ENCODE results near the gene NFIA.

NFIA gene

GRCh38 chr1:61480273-61480935, 398.0 kb downstream of the NFIA start:
- no peak for DNase-seq

- no peak for DNase-seq
Measured at GRCh38 chr1:61481315-61481715, 399.0 kb downstream of the NFIA start.

- DNase-seq: no peak
Measured at GRCh38 chr1:61482170-61482734, 399.9 kb downstream of the NFIA start.

GRCh38 chr1:61486783-61487536, 404.6 kb downstream of the NFIA start:
- DNase-seq: no peak

- DNase-seq: no peak
Measured at GRCh38 chr1:61487801-61488200, 405.4 kb downstream of the NFIA start.

GRCh38 chr1:61490924-61491323, 408.6 kb downstream of the NFIA start:
- DNase-seq: no peak

GRCh38 chr1:61491497-61491896, 409.1 kb downstream of the NFIA start:
- no peak for DNase-seq

GRCh38 chr1:61494000-61494399, 411.6 kb downstream of the NFIA start:
- no peak for DNase-seq

GRCh38 chr1:61496501-61496900, 414.1 kb downstream of the NFIA start:
- no peak for DNase-seq

- no peak for DNase-seq
Measured at GRCh38 chr1:61497013-61497412, 414.7 kb downstream of the NFIA start.

GRCh38 chr1:61498342-61498741, 416.0 kb downstream of the NFIA start:
- no peak for DNase-seq

GRCh38 chr1:61501971-61502916, 419.9 kb downstream of the NFIA start:
- no peak for DNase-seq

- no peak for DNase-seq
Measured at GRCh38 chr1:61504305-61504704, 421.9 kb downstream of the NFIA start.

GRCh38 chr1:61504852-61505390, 422.6 kb downstream of the NFIA start:
- no peak for DNase-seq

- DNase-seq: no peak
Measured at GRCh38 chr1:61506236-61506635, 423.9 kb downstream of the NFIA start.

GRCh38 chr1:61506944-61507500, 424.7 kb downstream of the NFIA start:
- DNase-seq: no peak
